Ectodermal cell (in vitro differentiated cells): ENCODE measurements around the gene MAP1B. TPM values are rescaled to one million over a fixed set of nuclear protein-coding genes. Genes with fewer than 3 reads are reported as not detected.

ENCODE experiments used
- H3K27ac ChIP-seq: 2 replicates; pipeline ENCODE4 v1.7.0; 2013; ENCODE audit warnings: mild to moderate bottlenecking, low read depth, low read length; ENCODE audit not compliant: insufficient read depth, poor library complexity, severe bottlenecking
- H3K27me3 ChIP-seq: 2 replicates; pipeline ENCODE4 v1.7.0; 2013; ENCODE audit warnings: mild to moderate bottlenecking, low read length; ENCODE audit not compliant: insufficient read depth, control insufficient read depth, poor library complexity, severe bottlenecking
- H3K36me3 ChIP-seq: one replicate; pipeline ENCODE4 v1.7.0; 2013; ENCODE audit warnings: low read length; ENCODE audit not compliant: control insufficient read depth, insufficient read depth
- H3K4me1 ChIP-seq: one replicate; pipeline ENCODE4 v1.7.0; 2013; ENCODE audit warnings: low read length; ENCODE audit not compliant: control insufficient read depth, insufficient read depth
- H3K4me3 ChIP-seq: 2 replicates; pipeline ENCODE4 v1.7.0; 2013; ENCODE audit warnings: low read depth, low read length, control low read depth; ENCODE audit not compliant: insufficient read depth
- H3K9me3 ChIP-seq: 2 replicates; pipeline ENCODE4 v1.7.0; 2013; ENCODE audit warnings: mild to moderate bottlenecking, low read length, moderate library complexity; ENCODE audit not compliant: control insufficient read depth
- WGBS, 2 experiments: methylation state at CpG; one replicate each; pipeline ENCODE4 v1.1.7; 2013; ENCODE audit warnings: missing lambda C conversion rate in 2 of 2; 5-methylcytosine and 5-hydroxymethylcytosine counted together
- polyA plus RNA-seq, 4 experiments: library from polyadenylated mRNA; stranded (reverse); fragments of 50-300 nt; gene quantifications; one replicate each; pipeline ENCODE4 v1.2.3, GENCODE V29; 2013

Gene MAP1B
- 104 TPM for polyA plus RNA-seq (2013, experiment 1 of 4)
- polyA plus RNA-seq (2013, experiment 2 of 4): 114 TPM
- polyA plus RNA-seq (2013, experiment 3 of 4): 88.0 TPM
- 110 TPM for polyA plus RNA-seq (2013, experiment 4 of 4)

- 0% methylated on average over 82 of the region's 82 CpGs for WGBS, 2 experiments
- Histone ChIP-seq H3K4me1 (peaks cover 11% of the 10 kb centered on the region), H3K27me3 (no peaks in the 10 kb centered on the region), H3K9me3 (no peaks in the 10 kb centered on the region), H3K4me3 (peak within 1 kb of the TSS; percentile 78), H3K27ac (peak within 1 kb of the TSS; percentile 90), H3K36me3 (peaks cover 7% of the 10 kb centered on the region)
These were observed at the start of gene MAP1B for GRCh38 chr5:72107131-72107900. MAP1B (plus strand) TSS chr5:72107475; CDS start chr5:72107532, 57 bp downstream.

GRCh38 chr5:72057816-72058215 is 49.5 kb upstream of the MAP1B start:
- no peaks in the 10 kb centered on the region for H3K27me3 ChIP-seq
- H3K4me3 ChIP-seq: no peak overlapping the region
- WGBS, 2 experiments: 94 to 97% methylated on average over 2 of the region's 2 CpGs
- no peak overlapping the region for H3K27ac ChIP-seq
- no peaks in the 10 kb centered on the region for H3K36me3 ChIP-seq
- no peaks in the 10 kb centered on the region for H3K9me3 ChIP-seq
- no peaks in the 10 kb centered on the region for H3K4me1 ChIP-seq

- Histone ChIP-seq H3K9me3 (no peaks in the 10 kb centered on the region), H3K4me1 (peaks cover 30% of the 10 kb centered on the region), H3K36me3 (no peaks in the 10 kb centered on the region), H3K27ac (no peak overlapping the region), H3K27me3 (no peaks in the 10 kb centered on the region), H3K4me3 (no peak overlapping the region)
- 34 to 37% methylated on average over 7 of the region's 7 CpGs for WGBS, 2 experiments
These were observed 44.0 kb upstream of the MAP1B start for GRCh38 chr5:72063219-72063819.

- H3K4me1 ChIP-seq: peaks cover 30% of the 10 kb centered on the region
- H3K4me3 ChIP-seq: no peak overlapping the region
- no peaks in the 10 kb centered on the region for H3K36me3 ChIP-seq
- no peaks in the 10 kb centered on the region for H3K27me3 ChIP-seq
- whole genome bisulfite sequencing, 2 experiments: 54 to 55% methylated on average over 3 of the region's 3 CpGs
- no peaks in the 10 kb centered on the region for H3K9me3 ChIP-seq
- H3K27ac ChIP-seq: no peak overlapping the region
These were observed 42.3 kb upstream of the MAP1B start for GRCh38 chr5:72064801-72065570.

GRCh38 chr5:72065751-72066255 is 41.5 kb upstream of the MAP1B start:
- no peaks in the 10 kb centered on the region for H3K9me3 ChIP-seq
- no peak overlapping the region for H3K27ac ChIP-seq
- H3K27me3 ChIP-seq: no peaks in the 10 kb centered on the region
- no peak overlapping the region for H3K4me3 ChIP-seq
- H3K4me1 ChIP-seq: peaks cover 30% of the 10 kb centered on the region
- no peaks in the 10 kb centered on the region for H3K36me3 ChIP-seq
- WGBS, 2 experiments: 4% methylated on average over 4 of the region's 4 CpGs

GRCh38 chr5:72066705-72067107 is 40.6 kb upstream of the MAP1B start:
- Histone ChIP-seq H3K9me3 (no peaks in the 10 kb centered on the region), H3K4me1 (peaks cover 30% of the 10 kb centered on the region), H3K27ac (no peak overlapping the region), H3K36me3 (no peaks in the 10 kb centered on the region), H3K27me3 (no peaks in the 10 kb centered on the region), H3K4me3 (no peak overlapping the region)
- WGBS, 2 experiments: 69 to 74% methylated on average over 2 to 3 of the region's 3 CpGs

- 89 to 91% methylated on average over 5 of the region's 5 CpGs for WGBS, 2 experiments
- H3K4me1 ChIP-seq: peaks cover 30% of the 10 kb centered on the region
- H3K4me3 ChIP-seq: no peak overlapping the region
- no peaks in the 10 kb centered on the region for H3K9me3 ChIP-seq
- H3K27ac ChIP-seq: no peak overlapping the region
- no peaks in the 10 kb centered on the region for H3K27me3 ChIP-seq
- H3K36me3 ChIP-seq: no peaks in the 10 kb centered on the region
These were observed 39.4 kb upstream of the MAP1B start for GRCh38 chr5:72067682-72068470.

GRCh38 chr5:72070529-72070928 is 36.7 kb upstream of the MAP1B start:
- Histone ChIP-seq H3K27ac (no peak overlapping the region), H3K36me3 (no peaks in the 10 kb centered on the region), H3K4me3 (no peak overlapping the region), H3K9me3 (no peaks in the 10 kb centered on the region), H3K27me3 (no peaks in the 10 kb centered on the region), H3K4me1 (peaks cover 21% of the 10 kb centered on the region)
- WGBS, 2 experiments: 73 to 80% methylated on average over 3 of the region's 3 CpGs

GRCh38 chr5:72071906-72072305 is 35.4 kb upstream of the MAP1B start:
- 100% methylated on average over 1 of the region's 1 CpG for WGBS, 2 experiments

More at GRCh38 chr5:72071906-72072305, 35.4 kb upstream of the MAP1B start:
- Histone ChIP-seq H3K27ac (no peak overlapping the region), H3K4me3 (no peak overlapping the region), H3K27me3 (no peaks in the 10 kb centered on the region), H3K36me3 (no peaks in the 10 kb centered on the region), H3K9me3 (no peaks in the 10 kb centered on the region), H3K4me1 (peaks cover 18% of the 10 kb centered on the region)
